ENCODE measurements around the gene BRD9. TPM values are rescaled to one million over a fixed set of nuclear protein-coding genes. Genes with fewer than 3 reads are reported as not detected.

The BRD9 gene
- total RNA-seq, 1 experiment from 2014 or later: 55.6 TPM

GRCh38 chr5:868428-869135 is 24.0 kb downstream of the BRD9 start:
- Mint-ChIP-seq H3K27ac (no peak overlapping the region), H3K9me3 (no peaks in the 10 kb centered on the region), H3K4me3 (no peak overlapping the region), H3K36me3 (peaks cover 75% of the 10 kb centered on the region), H3K27me3 (ENCODE audit: low read depth) (no peaks in the 10 kb centered on the region), H3K4me1 (no peaks in the 10 kb centered on the region)
- ATAC-seq (no peak), DNase-seq (ENCODE audit: low spot score) (no peak)
- no peak for TF ChIP-seq ZNF121 (CRISPR knock-in tag; IDR thresholded peaks at IDR 0.05)
- POLR2A ChIA-PET: no interaction called here
- CTCF ChIA-PET: no interaction called here

GRCh38 chr5:867300-867870 is 25.2 kb downstream of the BRD9 start:
- ChIA-PET CTCF (no interaction called here), POLR2A (no interaction called here)
- peaks cover 70% of the 10 kb centered on the region for H3K36me3 Mint-ChIP-seq
- no peaks in the 10 kb centered on the region for H3K9me3 Mint-ChIP-seq
- no peaks in the 10 kb centered on the region for H3K27me3 Mint-ChIP-seq (ENCODE audit: low read depth)
- no peak overlapping the region for H3K4me3 Mint-ChIP-seq
- H3K27ac Mint-ChIP-seq: no peak overlapping the region
- peak; percentile 25 for DNase-seq (ENCODE audit: low spot score)
- TF ChIP-seq HMGXB4 (CRISPR knock-in tag; IDR thresholded peaks at IDR 0.05): no peak
- TF ChIP-seq ZNF671 (CRISPR knock-in tag; IDR thresholded peaks at IDR 0.05): no peak
- TF ChIP-seq CTCF (IDR thresholded peaks at IDR 0.05): no peak
- no peak for TF ChIP-seq GTF2I (CRISPR knock-in tag; conservative IDR thresholded peaks at IDR 0.05)
- no peak for TF ChIP-seq FOXP1 (CRISPR knock-in tag; IDR thresholded peaks at IDR 0.05; ENCODE audit: borderline replicate concordance)
- no peak for TF ChIP-seq IRF1 (CRISPR knock-in tag; IDR thresholded peaks at IDR 0.05)
- no peak for TF ChIP-seq ELF4 (CRISPR knock-in tag; IDR thresholded peaks at IDR 0.05; ENCODE audit: low read depth)
- TF ChIP-seq E2F1 (CRISPR knock-in tag; IDR thresholded peaks at IDR 0.05): no peak
- no peak for TF ChIP-seq NR1H2 (CRISPR knock-in tag; IDR thresholded peaks at IDR 0.05)
- TF ChIP-seq E2F5 (CRISPR knock-in tag; IDR thresholded peaks at IDR 0.05): no peak
- no peak for TF ChIP-seq PRDM15 (CRISPR knock-in tag; IDR thresholded peaks at IDR 0.05)
- TF ChIP-seq HMGA2 (CRISPR knock-in tag; IDR thresholded peaks at IDR 0.05): no peak
- no peak for TF ChIP-seq SP1 (CRISPR knock-in tag; conservative IDR thresholded peaks at IDR 0.05)
- no peak for TF ChIP-seq JAZF1 (CRISPR knock-in tag; IDR thresholded peaks at IDR 0.05)
- TF ChIP-seq TEAD4 (CRISPR knock-in tag; IDR thresholded peaks at IDR 0.05): no peak
- TF ChIP-seq ZNF425 (CRISPR knock-in tag; conservative IDR thresholded peaks at IDR 0.05): no peak
- no peaks in the 10 kb centered on the region for H3K4me1 Mint-ChIP-seq
- ATAC-seq: peak; percentile 31; the same call in 1 of the 2 replicates

Data from WTC11 (cell line).